Smooth muscle cell (in vitro differentiated cells): ENCODE data around the gene NET1. TPM values are rescaled to one million over a fixed set of nuclear protein-coding genes. Genes with fewer than 3 reads are reported as not detected.

Experiments used
- DNase-seq: peaks from one replicate; lab custom pipeline; 2025; ENCODE audit not compliant: unreplicated experiment; lab: John Stamatoyannopoulos, UW
- H2AFZ ChIP-seq: fragments of 200-600 bp; sonication (generic); 2 replicates; pipeline ENCODE4 v1.6.0; 2016; ENCODE audit warnings: antibody characterized with exemption, low read depth, mild to moderate bottlenecking
- H3F3A ChIP-seq: fragments of 200-600 bp; sonication (generic); 2 replicates; pipeline ENCODE4 v1.6.0; 2017; ENCODE audit warnings: antibody characterized with exemption, low read depth
- H3K27ac ChIP-seq: fragments of 200-600 bp; sonication (generic); 2 replicates; pipeline ENCODE4 v1.5.1; 2016; ENCODE audit warnings: low read depth, mild to moderate bottlenecking
- H3K27me3 ChIP-seq: fragments of 200-600 bp; sonication (generic); 2 replicates; pipeline ENCODE4 v1.6.1; 2016; ENCODE audit warnings: low read depth, mild to moderate bottlenecking
- H3K36me3 ChIP-seq: fragments of 200-600 bp; sonication (generic); 2 replicates; pipeline ENCODE4 v1.5.1; 2016; ENCODE audit warnings: low read depth
- H3K4me1 ChIP-seq: fragments of 200-600 bp; sonication (generic); 2 replicates; pipeline ENCODE4 v1.5.1; 2016; ENCODE audit warnings: low read depth
- H3K4me2 ChIP-seq: fragments of 200-600 bp; sonication (generic); 2 replicates; pipeline ENCODE4 v1.6.0; 2016; ENCODE audit warnings: mild to moderate bottlenecking
- H3K4me3 ChIP-seq: fragments of 200-600 bp; sonication (generic); 2 replicates; pipeline ENCODE4 v1.5.1; 2016; ENCODE audit warnings: mild to moderate bottlenecking
- H3K79me2 ChIP-seq: fragments of 200-600 bp; sonication (generic); 2 replicates; pipeline ENCODE4 v1.6.0; 2016; ENCODE audit warnings: low read depth, mild to moderate bottlenecking
- H3K9ac ChIP-seq: fragments of 200-600 bp; sonication (generic); 2 replicates; pipeline ENCODE4 v1.6.0; 2016; ENCODE audit warnings: low read depth
- H3K9me3 ChIP-seq: fragments of 200-600 bp; sonication (generic); replicated peaks from 2 replicates; pipeline ENCODE4 v1.5.1; 2016; ENCODE audit warnings: low read depth
- H4K20me1 ChIP-seq: fragments of 200-600 bp; sonication (generic); 2 replicates; pipeline ENCODE4 v1.6.0; 2016; ENCODE audit warnings: low read depth
- CTCF ChIP-seq: fragments of 200-600 bp; sonication (generic); IDR thresholded peaks from 2 replicates; pipeline ENCODE4 v1.5.1; 2017; ENCODE audit warnings: borderline replicate concordance, mild to moderate bottlenecking, antibody characterized with exemption; ENCODE audit not compliant: insufficient read depth, poor library complexity, severe bottlenecking
- WGBS: methylation state at CpG from one replicate; pipeline ENCODE4 v1.1.7; 2016; ENCODE audit warnings: low lambda C conversion rate; 5-methylcytosine and 5-hydroxymethylcytosine counted together
- polyA plus RNA-seq: library from polyadenylated mRNA; unstranded; fragments of >200 nt; fragmentation: Nextera tagmentation; extraction: Ambion mirVana; gene quantifications from 2 replicates; pipeline ENCODE4 v1.2.1, GENCODE V29; 2016
- total RNA-seq: library from RNA; depleted of rRNA; stranded (reverse); fragments of >200 nt; gene quantifications from 2 replicates; pipeline ENCODE4 v1.2.3, GENCODE V29; 2014

NET1 gene
- total and polyA plus RNA-seq, 2 experiments from 2014 or later, result 49.5 to 123 TPM

GRCh38 chr10:5482016-5482415 is 69.7 kb downstream of the NET1 start:
- Histone ChIP-seq H3K9ac (no peak overlapping the region), H3K36me3 (no peaks in the 10 kb centered on the region), H3F3A (peaks cover 10% of the 10 kb centered on the region), H3K4me3 (no peak overlapping the region), H3K4me1 (peaks cover 11% of the 10 kb centered on the region), H4K20me1 (no peaks in the 10 kb centered on the region), H3K27ac (no peak overlapping the region), H3K79me2 (no peaks in the 10 kb centered on the region), H3K4me2 (no peak overlapping the region), H3K9me3 (no peaks in the 10 kb centered on the region), H2AFZ (no peak overlapping the region), H3K27me3 (no peaks in the 10 kb centered on the region)
- WGBS, result 96% methylated on average over 9 of the region's 9 CpGs
- no peak for DNase-seq
- no peak for TF ChIP-seq CTCF

GRCh38 chr10:5484205-5484604 is 71.8 kb downstream of the NET1 start:
- Histone ChIP-seq H3K79me2 (no peaks in the 10 kb centered on the region), H3K4me1 (no peaks in the 10 kb centered on the region), H3F3A (peaks cover 1% of the 10 kb centered on the region), H3K36me3 (no peaks in the 10 kb centered on the region), H2AFZ (no peak overlapping the region), H3K27me3 (no peaks in the 10 kb centered on the region), H3K4me3 (no peak overlapping the region), H3K4me2 (no peak overlapping the region), H4K20me1 (no peaks in the 10 kb centered on the region), H3K9me3 (no peaks in the 10 kb centered on the region), H3K9ac (no peak overlapping the region), H3K27ac (no peak overlapping the region)
- 74% methylated on average over 3 of the region's 3 CpGs for WGBS
- no peak for DNase-seq
- no peak for TF ChIP-seq CTCF

GRCh38 chr10:5485290-5485689 is 72.9 kb downstream of the NET1 start:
- H3K36me3 ChIP-seq, result no peaks in the 10 kb centered on the region
- H3K79me2 ChIP-seq, result no peaks in the 10 kb centered on the region
- no peak overlapping the region for H3K4me2 ChIP-seq
- H3K9ac ChIP-seq, result no peak overlapping the region
- no peak overlapping the region for H3K27ac ChIP-seq
- no peak overlapping the region for H2AFZ ChIP-seq
- H3K27me3 ChIP-seq, result no peaks in the 10 kb centered on the region
- no peak overlapping the region for H3K4me3 ChIP-seq
- no peaks in the 10 kb centered on the region for H3F3A ChIP-seq
- 76% methylated on average over 14 of the region's 14 CpGs for WGBS
- no peaks in the 10 kb centered on the region for H4K20me1 ChIP-seq
- no peaks in the 10 kb centered on the region for H3K9me3 ChIP-seq
- no peak for DNase-seq
- no peaks in the 10 kb centered on the region for H3K4me1 ChIP-seq
- no peak for TF ChIP-seq CTCF

- no peaks in the 10 kb centered on the region for H3K9me3 ChIP-seq
- H3K36me3 ChIP-seq, result no peaks in the 10 kb centered on the region
- H3K27me3 ChIP-seq, result no peaks in the 10 kb centered on the region
- WGBS, result 66% methylated on average over 13 of the region's 13 CpGs
- no peak overlapping the region for H3K9ac ChIP-seq
- no peaks in the 10 kb centered on the region for H3K79me2 ChIP-seq
- no peak overlapping the region for H3K4me3 ChIP-seq
- no peak overlapping the region for H3K27ac ChIP-seq
- H2AFZ ChIP-seq, result no peak overlapping the region
- no peak for TF ChIP-seq CTCF
- no peak for DNase-seq
- H3K4me2 ChIP-seq, result no peak overlapping the region
- H3F3A ChIP-seq, result no peaks in the 10 kb centered on the region
- H4K20me1 ChIP-seq, result no peaks in the 10 kb centered on the region
- H3K4me1 ChIP-seq, result no peaks in the 10 kb centered on the region
These were observed 73.8 kb downstream of the NET1 start for GRCh38 chr10:5485948-5486852.
